Stomach (tissue), 9 donors: ENCODE results near the gene AGMAT. TPM values are rescaled to one million over a fixed set of nuclear protein-coding genes. Genes with fewer than 3 reads are reported as not detected.

ENCODE experiments used
- DNase-seq, 2 donors: peaks; one replicate each; pipeline versions ENCODE4 v3.0.0 to v3.0.0-alpha.2; 2013 to 2019
- H3K27ac ChIP-seq, 5 donors: fragments of 200-600 bp in 4 of 5; sonication (generic) in 4 of 5; one replicate each; pipeline ENCODE4 v1.5.1; 2013 to 2019; ENCODE audit warnings: mild to moderate bottlenecking in 1 of 5, moderate library complexity in 1 of 5
- H3K27me3 ChIP-seq, 3 donors: fragments of 200-600 bp; sonication (generic); one replicate each; pipeline ENCODE4 v1.5.1; 2017 to 2019; ENCODE audit warnings: mixed run types in 1 of 3
- H3K36me3 ChIP-seq, 4 donors: fragments of 200-600 bp; sonication (generic); 1 replicate in 3 of 4; 2 replicates in 1 of 4; pipeline ENCODE4 v1.5.1; 2016 to 2019
- H3K4me1 ChIP-seq, 4 donors: fragments of 200-600 bp; sonication (generic); one replicate each; pipeline ENCODE4 v1.5.1; 2016 to 2019
- H3K4me3 ChIP-seq, 4 donors: fragments of 200-600 bp; sonication (generic) in 3 of 4; one replicate each; pipeline ENCODE4 v1.5.1; 2016 to 2019; ENCODE audit warnings: mild to moderate bottlenecking in 1 of 4
- H3K9me3 ChIP-seq, 4 donors: fragments of 200-600 bp; sonication (generic); one replicate each; pipeline ENCODE4 v1.5.1; 2016 to 2019
- CTCF ChIP-seq, 7 experiments: fragments of 450-650 bp in 4 of 7; fragments of 200-600 bp in 3 of 7; sonication (generic) in 3 of 7; IDR thresholded peaks; one replicate each; pipeline ENCODE4 v1.5.1; 2016 to 2019; ENCODE audit warnings: antibody characterized with exemption in 7 of 7, control low read depth in 2 of 7, mild to moderate bottlenecking in 1 of 7
- EP300 ChIP-seq: sonication (generic); formaldehyde crosslinking; IDR thresholded peaks from one replicate; pipeline ENCODE4 v1.6.1; 2017; ENCODE audit warnings: antibody characterized with exemption
- POLR2A ChIP-seq, 4 donors: fragments of 450-650 bp; IDR thresholded peaks; one replicate each; pipeline ENCODE4 v1.6.1; 2016; ENCODE audit warnings: antibody characterized with exemption in 4 of 4, control low read depth in 2 of 4, mild to moderate bottlenecking in 1 of 4, moderate library complexity in 1 of 4
- POLR2AphosphoS5 ChIP-seq, 3 donors: sonication (generic); formaldehyde crosslinking; IDR thresholded peaks; one replicate each; pipeline ENCODE4 v1.6.1; 2016; ENCODE audit warnings: antibody characterized with exemption in 3 of 3
- WGBS, 5 donors: extraction: QIAGEN DNeasy Blood & Tissue Kit in 3 of 5; methylation state at CpG; one replicate each; pipeline versions ENCODE4 v1.1.5 to v1.1.7; 2013 to 2018; 5-methylcytosine and 5-hydroxymethylcytosine counted together
- intact Hi-C: fragments of 100-400 bp; cut with DNase I; formaldehyde crosslinking; loops from one replicate; pipeline ENCODE4 v1.15.1; 2023; ENCODE audit warnings: low total_unique reads
- polyA plus RNA-seq, 3 donors: library from polyadenylated mRNA; stranded (reverse); fragments of 200-250 nt; gene quantifications; one replicate each; pipeline ENCODE4 v1.2.3, GENCODE V29; 2013
- total RNA-seq, 5 donors: library from RNA; depleted of rRNA; stranded (reverse); fragments of >200 nt; gene quantifications; one replicate each; pipeline versions ENCODE4 v1.1.0 to v1.2.3, GENCODE V29; 2014 to 2016
- donor health status: healthy with polysubstance abuse.
- donor health status: Bipolar disorder and iron deficiency.
- donor health status: healthy.

The AGMAT gene
- total and polyA plus RNA-seq, 8 donors = 0.14 to 9.8 (median 0.51) TPM; not detected in 2

DNA sequence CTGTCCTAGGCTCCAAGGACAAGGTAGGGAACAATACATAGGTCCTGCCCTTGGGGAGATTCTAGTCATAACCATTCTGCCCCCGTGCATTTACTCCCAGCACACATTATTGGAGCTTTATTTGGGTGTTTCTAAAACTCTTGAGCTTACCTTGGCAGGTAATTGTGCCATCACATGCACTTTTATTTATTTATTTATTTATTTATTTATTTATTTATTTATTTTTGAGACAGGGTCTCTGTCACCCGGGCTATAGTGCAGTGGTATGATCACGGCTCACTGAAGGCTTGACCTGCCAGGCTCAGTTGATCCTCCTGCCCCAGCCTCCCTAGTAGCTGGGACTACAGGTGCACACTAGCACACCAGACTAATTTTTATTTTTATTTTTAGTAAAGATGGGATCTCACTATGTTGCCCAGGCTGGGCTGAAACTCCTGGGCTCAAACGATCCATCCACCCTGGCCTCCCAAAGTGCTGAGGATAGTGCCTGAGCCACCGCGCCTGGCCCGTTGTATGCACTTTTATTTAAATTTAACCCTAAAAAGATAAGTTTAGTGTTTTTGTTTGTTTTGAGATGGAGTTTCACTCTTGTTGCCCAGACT lies 9.2 kb downstream of the AGMAT start:
- Histone ChIP-seq H3K4me1 (peaks cover 0 to 12% (median 6%) of the 10 kb centered on the region in 4 donors), H3K4me3 (no peak overlapping the region), H3K36me3 (peaks cover 0 to 25% (median 18%) of the 10 kb centered on the region in 4 donors), H3K27ac (no peak overlapping the region), H3K9me3 (no peaks in the 10 kb centered on the region), H3K27me3 (no peaks in the 10 kb centered on the region)
- no peak for DNase-seq
- intact Hi-C loops = no loop called here
- WGBS, 5 donors = 92 to 99% (median 94%) methylated on average over 7 of the region's 7 CpGs
- TF ChIP-seq POLR2AphosphoS5 (IDR thresholded peaks at IDR 0.05) (no peak), EP300 (no peak)

DNA sequence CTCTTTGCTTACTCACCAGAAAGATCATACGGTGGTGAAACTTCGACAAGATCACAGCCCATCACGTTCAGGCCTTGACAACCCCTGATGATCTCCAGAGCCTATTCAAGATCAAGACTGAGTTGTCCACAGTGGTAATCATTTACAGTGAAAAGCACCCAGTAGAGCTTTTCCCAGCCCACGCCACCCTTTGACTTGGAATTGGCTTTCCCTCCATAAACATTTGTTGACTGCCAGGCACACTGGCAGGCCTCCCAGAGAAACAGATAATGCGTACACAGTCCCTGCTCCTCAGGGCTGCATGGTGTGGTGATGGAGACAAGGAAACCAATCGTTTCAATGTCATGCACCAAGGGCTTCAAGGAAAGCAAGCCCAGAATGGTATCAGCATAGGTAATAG lies 10.1 kb downstream of the AGMAT start:
- H3K4me1 ChIP-seq = peaks cover 0 to 11% (median 5%) of the 10 kb centered on the region in 4 donors
- intact Hi-C loops = no loop called here
- no peaks in the 10 kb centered on the region for H3K27me3 ChIP-seq
- no peak overlapping the region for H3K27ac ChIP-seq
- DNase-seq = no peak
- WGBS, 5 donors = 65 to 74% (median 66%) methylated on average over 6 of the region's 6 CpGs
- H3K4me3 ChIP-seq = no peak overlapping the region
- TF ChIP-seq EP300 (no peak), POLR2A (IDR thresholded peaks at IDR 0.05) (no peak), POLR2AphosphoS5 (IDR thresholded peaks at IDR 0.05) (no peak), CTCF (IDR thresholded peaks at IDR 0.05) (no peak)
- H3K36me3 ChIP-seq = peaks cover 0 to 34% (median 27%) of the 10 kb centered on the region in 4 donors
- H3K9me3 ChIP-seq = no peaks in the 10 kb centered on the region

DNA sequence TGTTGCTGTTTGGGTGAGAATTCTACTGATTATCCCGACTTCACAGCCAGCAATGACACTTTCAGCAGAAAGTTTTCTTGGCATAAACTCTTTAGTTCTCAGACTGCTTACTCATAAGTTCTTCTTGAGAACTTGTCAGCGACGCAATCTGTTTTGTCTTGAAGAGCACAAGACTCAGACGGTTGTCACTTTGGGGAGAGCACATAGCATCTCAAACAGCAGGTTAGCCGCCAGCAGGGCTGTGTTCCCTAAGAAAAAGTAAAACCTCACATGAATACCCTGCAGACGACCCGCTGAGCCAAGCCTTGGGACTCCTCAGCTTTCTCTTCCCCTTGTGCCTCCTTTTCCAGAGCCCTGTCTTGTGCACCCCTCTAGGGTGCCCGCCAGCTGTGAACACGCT lies 11.4 kb downstream of the AGMAT start:
- H3K36me3 ChIP-seq = peaks cover 3 to 46% (median 39%) of the 10 kb centered on the region in 4 donors
- no peak for DNase-seq
- no peak overlapping the region for H3K4me3 ChIP-seq
- no peak overlapping the region for H3K27ac ChIP-seq
- no peaks in the 10 kb centered on the region for H3K9me3 ChIP-seq
- no peaks in the 10 kb centered on the region for H3K27me3 ChIP-seq
- 82 to 90% (median 84%) methylated on average over 9 of the region's 9 CpGs for WGBS, 5 donors
- no peaks in the 10 kb centered on the region for H3K4me1 ChIP-seq
- TF ChIP-seq CTCF (IDR thresholded peaks at IDR 0.05) (no peak), EP300 (no peak), POLR2A (IDR thresholded peaks at IDR 0.05) (no peak), POLR2AphosphoS5 (IDR thresholded peaks at IDR 0.05) (no peak)
- intact Hi-C loops = no loop called here

GRCh38 chr1:15571266-15571665 lies 13.6 kb downstream of the AGMAT start:
- intact Hi-C loops = no loop called here
- DNase-seq = no peak

More at GRCh38 chr1:15571266-15571665, 13.6 kb downstream of the AGMAT start:
- Histone ChIP-seq H3K9me3 (no peaks in the 10 kb centered on the region), H3K4me1 (no peaks in the 10 kb centered on the region), H3K27ac (no peak overlapping the region), H3K4me3 (no peak overlapping the region), H3K27me3 (no peaks in the 10 kb centered on the region), H3K36me3 (peaks cover 23 to 69% (median 61%) of the 10 kb centered on the region in 4 donors)
- TF ChIP-seq EP300 (no peak), POLR2A (IDR thresholded peaks at IDR 0.05) (no peak), POLR2AphosphoS5 (IDR thresholded peaks at IDR 0.05) (no peak), CTCF (IDR thresholded peaks at IDR 0.05) (no peak)
